Measurements from ENCODE around the gene COL1A1. TPM values are rescaled to one million over a fixed set of nuclear protein-coding genes. Genes with fewer than 3 reads are reported as not detected.

The COL1A1 gene
- total RNA-seq, 6 donors from 2014 or later, result 15.4 to 555 (median 117) TPM

DNA sequence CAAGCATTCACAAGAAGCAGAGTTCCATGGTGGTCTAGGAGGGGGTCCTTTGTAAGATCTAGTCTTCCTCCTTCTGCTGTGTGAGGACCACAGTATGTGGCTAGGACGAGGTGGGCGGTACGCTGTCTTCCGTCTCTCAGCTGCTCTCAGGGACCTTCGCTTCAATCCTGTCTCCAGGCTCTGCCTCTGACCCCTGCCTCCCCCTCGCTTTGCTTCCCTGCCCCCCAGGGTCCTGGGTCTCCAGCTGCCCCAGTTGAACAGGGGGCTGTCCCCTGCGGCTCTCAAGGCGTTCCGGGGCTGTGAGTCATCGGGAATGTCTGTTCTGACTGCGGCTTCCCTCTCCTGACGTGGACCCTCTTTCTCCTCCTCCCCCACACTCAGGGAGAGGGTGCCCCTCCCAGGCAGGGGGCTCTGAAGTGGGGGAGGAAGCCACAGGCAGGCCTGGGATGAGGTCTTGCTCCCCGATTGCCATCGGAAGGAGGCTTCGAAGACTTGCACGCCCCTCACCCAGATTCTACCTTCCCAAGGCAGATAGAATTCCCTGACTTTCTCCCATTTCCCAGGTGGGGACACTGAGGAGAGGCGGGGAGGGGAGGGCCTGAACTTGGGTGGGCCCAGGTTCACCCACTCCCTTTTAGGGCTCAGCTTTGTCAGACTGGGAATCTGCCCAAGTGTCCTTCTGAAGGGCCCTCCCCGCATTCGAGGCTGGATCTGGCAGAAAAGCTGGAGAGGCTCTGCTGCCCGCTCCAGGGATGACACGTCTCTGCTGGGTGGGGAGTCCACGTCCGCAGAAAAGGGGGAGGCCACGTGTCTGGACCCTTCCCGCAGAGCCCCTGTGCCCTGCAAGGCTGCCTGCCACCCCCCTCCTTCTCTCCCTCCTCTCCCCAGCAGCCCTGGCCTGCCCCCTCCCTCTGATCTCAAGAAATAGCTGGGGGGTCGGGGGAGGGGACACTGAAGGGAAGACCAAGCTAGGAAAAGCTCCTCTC, 9.1 kb upstream of the COL1A1 start:
- Histone ChIP-seq H3K36me3 (no peaks in the 10 kb centered on the region), H3K27me3 (peaks cover 0 to 2% (median 0%) of the 10 kb centered on the region in 4 donors), H3K9me3 (no peaks in the 10 kb centered on the region), H3K4me3 (no peak overlapping the region), H3K27ac (peak overlapping the region; percentile 47 to 77 (median 72)), H3K4me1 (peaks cover 20 to 36% (median 26%) of the 10 kb centered on the region in 4 donors)
- peak; percentile 60 to 83 for ATAC-seq (ENCODE audit: low FRiP score in 2 of 2)
- peak; percentile 65 for DNase-seq
- TF ChIP-seq POLR2A (IDR thresholded peaks at IDR 0.05) (no peak), POLR2AphosphoS5 (IDR thresholded peaks at IDR 0.05) (peak; percentile 20 to 48)
- 48 to 73% methylated on average over 12 to 26 of the region's 26 CpGs for WGBS, 2 donors

DNA sequence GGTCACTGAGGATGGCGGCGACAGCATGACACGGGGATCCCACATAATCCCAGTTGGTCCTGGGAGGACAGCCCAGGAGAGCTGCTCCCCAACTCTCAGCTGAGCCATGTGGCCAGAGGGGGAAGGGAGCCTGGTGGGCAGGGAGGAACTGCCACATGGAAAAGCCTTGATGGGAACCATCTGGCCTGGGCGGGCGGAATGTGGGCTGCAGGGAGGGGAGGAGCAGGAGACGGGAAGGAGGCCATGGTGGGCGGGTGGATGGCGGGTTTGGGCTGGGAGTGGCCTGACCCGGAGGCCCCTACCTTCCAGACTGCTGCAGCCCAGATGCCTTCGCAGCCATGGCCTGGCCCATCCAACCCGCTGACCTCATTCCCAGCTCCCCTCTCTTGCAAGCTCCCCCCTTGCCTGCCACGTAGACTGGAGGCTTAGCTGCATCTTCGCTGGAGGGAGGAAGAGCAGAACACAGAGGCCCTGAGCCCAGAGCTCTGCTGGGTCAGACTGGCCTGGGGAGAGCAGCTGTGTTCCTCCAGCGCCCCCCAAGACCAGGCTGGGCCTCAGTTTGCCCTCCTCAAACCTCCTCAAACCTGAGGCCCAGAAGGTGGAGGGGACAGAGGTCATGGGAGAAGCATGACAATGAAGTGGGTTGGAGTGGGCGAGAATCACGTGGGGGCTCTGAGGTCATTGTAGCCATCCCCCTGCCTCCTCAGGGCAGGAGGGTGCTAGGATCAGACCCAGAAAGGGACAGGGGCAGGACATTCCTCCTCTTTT, 8.2 kb upstream of the COL1A1 start:
- peak; percentile 80 to 92 for ATAC-seq (ENCODE audit: low FRiP score in 2 of 2)
- Histone ChIP-seq H3K9me3 (no peaks in the 10 kb centered on the region), H3K36me3 (no peaks in the 10 kb centered on the region), H3K4me3 (no peak overlapping the region), H3K4me1 (peaks cover 20 to 36% (median 28%) of the 10 kb centered on the region in 4 donors), H3K27ac (peak overlapping the region; percentile 47 to 77 (median 72)), H3K27me3 (peaks cover 0 to 2% (median 0%) of the 10 kb centered on the region in 4 donors)
- DNase-seq, result peak; percentile 2 to 86
- TF ChIP-seq EP300 (IDR thresholded peaks at IDR 0.05) (no peak), POLR2A (IDR thresholded peaks at IDR 0.05) (no peak), POLR2AphosphoS5 (IDR thresholded peaks at IDR 0.05) (peak; percentile 55 to 79)
- TF ChIP-seq, protein P1, sequence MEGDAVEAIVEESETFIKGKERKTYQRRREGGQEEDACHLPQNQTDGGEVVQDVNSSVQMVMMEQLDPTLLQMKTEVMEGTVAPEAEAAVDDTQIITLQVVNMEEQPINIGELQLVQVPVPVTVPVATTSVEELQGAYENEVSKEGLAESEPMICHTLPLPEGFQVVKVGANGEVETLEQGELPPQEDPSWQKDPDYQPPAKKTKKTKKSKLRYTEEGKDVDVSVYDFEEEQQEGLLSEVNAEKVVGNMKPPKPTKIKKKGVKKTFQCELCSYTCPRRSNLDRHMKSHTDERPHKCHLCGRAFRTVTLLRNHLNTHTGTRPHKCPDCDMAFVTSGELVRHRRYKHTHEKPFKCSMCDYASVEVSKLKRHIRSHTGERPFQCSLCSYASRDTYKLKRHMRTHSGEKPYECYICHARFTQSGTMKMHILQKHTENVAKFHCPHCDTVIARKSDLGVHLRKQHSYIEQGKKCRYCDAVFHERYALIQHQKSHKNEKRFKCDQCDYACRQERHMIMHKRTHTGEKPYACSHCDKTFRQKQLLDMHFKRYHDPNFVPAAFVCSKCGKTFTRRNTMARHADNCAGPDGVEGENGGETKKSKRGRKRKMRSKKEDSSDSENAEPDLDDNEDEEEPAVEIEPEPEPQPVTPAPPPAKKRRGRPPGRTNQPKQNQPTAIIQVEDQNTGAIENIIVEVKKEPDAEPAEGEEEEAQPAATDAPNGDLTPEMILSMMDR (IDR thresholded peaks at IDR 0.05), result no peak
- 58 to 70% methylated on average over 10 to 16 of the region's 16 CpGs for whole genome bisulfite sequencing, 2 donors

DNA sequence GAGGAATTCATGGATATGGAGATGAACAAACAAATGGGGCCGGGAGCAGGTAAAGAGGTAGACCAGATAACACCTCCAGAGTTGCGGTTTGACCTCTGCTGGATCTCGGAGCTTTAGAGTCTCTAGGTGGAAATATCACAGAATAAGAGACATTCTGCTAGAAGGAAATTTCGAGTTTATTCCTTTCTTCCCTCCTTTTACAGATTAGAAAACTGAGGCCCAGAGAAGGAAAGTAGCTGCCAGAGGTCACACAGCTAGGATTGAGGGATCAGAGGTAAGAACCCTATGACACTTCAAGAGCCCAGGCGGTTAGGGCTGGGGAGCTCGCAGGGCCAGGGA, 7.7 kb upstream of the COL1A1 start:
- TF ChIP-seq POLR2AphosphoS5 (IDR thresholded peaks at IDR 0.05) (no peak), POLR2A (IDR thresholded peaks at IDR 0.05) (no peak), EP300 (IDR thresholded peaks at IDR 0.05) (no peak)
- TF ChIP-seq, protein P1 (IDR thresholded peaks at IDR 0.05), result no peak
- DNase-seq (no peak), ATAC-seq (ENCODE audit: low FRiP score in 2 of 2) (no peak)
- WGBS, 2 donors, result 89 to 90% methylated on average over 6 of the region's 6 CpGs
- H3K4me1 ChIP-seq, result peaks cover 20 to 36% (median 28%) of the 10 kb centered on the region in 4 donors
- peak overlapping the region in 3 of 4 donors; percentile 4 to 77 (median 31) for H3K27ac ChIP-seq
- H3K9me3 ChIP-seq, result no peaks in the 10 kb centered on the region
- H3K27me3 ChIP-seq, result peaks cover 0 to 2% (median 0%) of the 10 kb centered on the region in 4 donors
- H3K36me3 ChIP-seq, result no peaks in the 10 kb centered on the region
- H3K4me3 ChIP-seq, result no peak overlapping the region

DNA sequence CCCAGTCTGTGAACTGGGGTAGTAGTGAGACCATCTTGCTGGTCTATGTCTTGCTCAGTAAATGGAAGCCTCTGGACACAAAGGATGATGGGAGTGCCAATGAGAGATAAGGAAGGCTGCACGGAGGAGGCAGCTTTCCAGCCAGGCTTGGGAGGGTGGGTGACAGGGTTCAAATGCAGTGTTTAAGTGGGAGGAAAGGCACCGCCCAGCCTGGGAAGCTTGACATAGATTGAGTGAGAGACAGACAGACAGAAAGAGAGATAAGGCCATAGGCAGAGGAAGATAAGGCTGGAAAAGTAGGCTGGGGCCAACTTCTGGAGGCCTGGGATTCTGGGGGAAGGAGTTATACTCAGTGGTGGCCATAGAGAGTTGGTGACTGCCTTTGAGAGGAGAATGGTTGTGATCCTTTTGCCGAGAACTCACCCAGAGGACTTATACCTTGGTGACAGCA, 7.2 kb upstream of the COL1A1 start:
- H3K9me3 ChIP-seq, result no peaks in the 10 kb centered on the region
- WGBS, 2 donors, result 77 to 87% methylated on average over 3 of the region's 3 CpGs
- H3K27me3 ChIP-seq, result peaks cover 0 to 2% (median 0%) of the 10 kb centered on the region in 4 donors
- no peaks in the 10 kb centered on the region for H3K36me3 ChIP-seq
- H3K4me3 ChIP-seq, result no peak overlapping the region
- peak overlapping the region in 3 of 4 donors; percentile 4 to 31 (median 4) for H3K27ac ChIP-seq
- DNase-seq (no peak), ATAC-seq (ENCODE audit: low FRiP score in 2 of 2) (no peak)
- H3K4me1 ChIP-seq, result peaks cover 20 to 36% (median 28%) of the 10 kb centered on the region in 4 donors
- TF ChIP-seq POLR2AphosphoS5 (IDR thresholded peaks at IDR 0.05), result no peak
- TF ChIP-seq EP300 (IDR thresholded peaks at IDR 0.05), result no peak
- TF ChIP-seq, protein P1 (IDR thresholded peaks at IDR 0.05), result no peak
- no peak for TF ChIP-seq POLR2A (IDR thresholded peaks at IDR 0.05)
